ENCODE data around the gene SPATS2L.

Gene SPATS2L

GRCh38 chr2:200525066-200525465, 218.6 kb downstream of the SPATS2L start:
- no peak for DNase-seq

DNA sequence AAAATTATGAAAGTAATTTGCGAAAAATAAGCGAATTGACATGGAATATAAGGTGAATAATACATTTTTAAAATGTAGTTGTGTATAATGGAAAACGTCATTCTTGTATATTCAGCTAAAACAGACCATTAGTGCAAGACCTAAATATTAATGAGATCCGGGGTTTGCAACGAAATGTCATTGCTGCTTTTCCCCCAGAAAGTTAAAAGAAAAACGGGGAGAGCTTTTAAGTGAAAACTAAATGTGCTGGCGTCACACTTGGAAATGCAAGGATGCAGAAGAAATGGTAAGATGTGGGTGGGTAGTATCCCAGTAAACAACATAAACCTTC, 219.0 kb downstream of the SPATS2L start:
- DNase-seq: no peak

DNA sequence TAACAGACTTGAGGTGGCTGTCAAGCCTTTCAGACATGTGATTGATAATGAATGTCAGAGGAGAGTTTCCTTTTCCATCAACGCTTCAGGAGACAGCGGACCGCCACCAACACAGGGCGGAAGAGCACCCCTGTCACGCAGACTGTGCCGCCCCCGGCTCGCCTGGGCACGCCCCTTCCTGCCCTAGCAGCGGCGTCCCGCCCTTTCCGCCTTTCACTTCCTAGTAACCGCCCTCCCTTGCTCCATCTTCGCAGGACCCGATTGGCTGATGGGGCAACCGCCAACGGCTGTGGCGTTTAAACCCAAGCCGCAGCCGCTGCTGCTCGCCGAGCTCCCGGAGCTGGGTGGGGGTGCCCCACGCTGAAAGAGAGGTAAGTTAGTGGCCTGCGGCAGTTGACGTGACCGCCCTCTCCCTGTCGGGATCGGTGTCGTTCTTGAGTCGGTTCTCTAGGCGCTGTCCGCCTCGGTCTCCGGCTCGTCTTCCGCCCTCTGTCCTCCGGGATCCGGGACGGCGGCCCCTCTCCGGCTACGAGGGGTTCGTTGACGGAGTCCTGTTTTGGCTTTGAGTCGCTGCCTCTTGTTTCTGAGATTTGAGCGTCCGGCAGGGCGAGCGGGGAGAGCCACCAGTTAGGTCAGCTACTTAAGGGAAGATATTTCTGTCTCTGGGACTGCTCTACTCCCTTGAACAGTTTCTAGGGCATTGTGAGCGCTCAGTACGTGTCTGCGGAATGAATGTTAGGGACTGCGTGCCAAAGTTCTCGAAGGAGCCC, 219.6 kb downstream of the SPATS2L start, which contains the start of gene SGO2:
SGO2 (plus strand) TSS at position 326 of the 770 bp plus-strand sequence. CDS start 6,769 bp downstream, outside the sequence.
- DNase-seq: peak; percentile 97

- DNase-seq: no peak
These were observed 221.7 kb downstream of the SPATS2L start for GRCh38 chr2:200528228-200528627.

All from stimulated activated CD4-positive, alpha-beta T cell treated with anti-CD3 and anti-CD28 coated beads, Interleukin-1b, Interleukin-23, amount 100 ng/mL, for 48 hours (primary cell).